K562 (cell line): ENCODE results near the gene CHCHD6. TPM values are rescaled to one million over a fixed set of nuclear protein-coding genes. Genes with fewer than 3 reads are reported as not detected.

Experiments
- ATAC-seq: fragments of 200-7000 bp; cut with Tn5 transposase; 3 replicates; pipeline ENCODE4 v1.9.1; 2020; ENCODE audit warnings: moderate library complexity
- BruUV-seq: library from RNA; stranded (reverse); fragments of 400-500 nt; replicated peaks from 2 replicates; lab custom pipeline; 2021; lab: Mats Ljungman, UMichigan
- CTCF ChIA-PET: fragments of 300-600 bp; formaldehyde crosslinking; extraction: SDS; loops from one replicate; lab custom pipeline; 2021; ENCODE audit warnings: low intra/inter-chr PET ratio; lab: Yijun Ruan, JAX
- POLR2A ChIA-PET: fragments of 300-600, 350-650 bp; sonication (Branson Sonifier 250); formaldehyde crosslinking; extraction: SDS; loops from one replicate; lab custom pipeline; 2021; ENCODE audit warnings: antibody characterized with exemption, inconsistent platforms; lab: Yijun Ruan, JAX
- DNase-seq, 4 experiments: peaks; one replicate each; pipeline versions ENCODE4 v3.0.0 to v3.0.0-alpha.2; 2011 to 2018; ENCODE audit warnings: low spot score in 3 of 4, mixed read lengths in 3 of 4; ENCODE audit errors: extremely low read depth in 1 of 4
- FAIRE-seq: peaks from 2 replicates; lab custom pipeline; 2011; peaks lifted over from hg19 to GRCh38; lab: Jason Lieb, UNC
- H2AFZ ChIP-seq: 2 replicates; pipeline ENCODE4 v1.6.0; 2011; ENCODE audit warnings: low read depth, low read length, control low read depth, inconsistent platforms
- H3K27ac ChIP-seq: fragments of 200-600 bp; 3 replicates; pipeline ENCODE4 v1.8.0; 2011; ENCODE audit warnings: low read depth, mild to moderate bottlenecking, control low read depth, inconsistent platforms, low read length, moderate library complexity, mixed read lengths; ENCODE audit errors: extremely low read depth
- H3K27me3 ChIP-seq, 2 experiments: fragments of 300-600 bp in 1 of 2; 2 replicates in 1 of 2; 3 replicates in 1 of 2; pipeline versions ENCODE4 v1.6.0 to v1.8.0; 2011; ENCODE audit warnings: inconsistent platforms in 2 of 2, low read length in 2 of 2, mild to moderate bottlenecking in 1 of 2, mixed read lengths in 1 of 2, moderate library complexity in 1 of 2; ENCODE audit not compliant: control insufficient read depth in 2 of 2, insufficient read depth in 2 of 2
- H3K36me3 ChIP-seq: fragments of 300-600 bp; 3 replicates; pipeline ENCODE4 v1.8.0; 2011; ENCODE audit warnings: mild to moderate bottlenecking, low read length, inconsistent platforms; ENCODE audit not compliant: control insufficient read depth, insufficient read depth
- H3K4me1 ChIP-seq, 2 experiments: fragments of 200-600 bp in 1 of 2; replicated peaks in 1 of 2; 2 replicates in 1 of 2; 3 replicates in 1 of 2; pipeline versions ENCODE4 v1.5.1 to v1.8.0; 2011; ENCODE audit warnings: inconsistent platforms in 2 of 2, low read length in 2 of 2, mild to moderate bottlenecking in 1 of 2, mixed read lengths in 1 of 2, moderate library complexity in 1 of 2; ENCODE audit not compliant: control insufficient read depth in 2 of 2, insufficient read depth in 2 of 2
- H3K4me2 ChIP-seq: 2 replicates; pipeline ENCODE4 v1.6.1; 2011; ENCODE audit warnings: low read length, control low read depth, inconsistent platforms, mixed read lengths; ENCODE audit not compliant: insufficient read depth
- H3K4me3 ChIP-seq: fragments of 200-600 bp; sonication (generic), shearing (Covaris generic); 2 replicates; pipeline ENCODE4 v1.5.1; 2016; ENCODE audit warnings: control low read depth, inconsistent platforms
- H3K79me2 ChIP-seq: fragments of 200-600 bp; 3 replicates; pipeline ENCODE4 v1.8.0; 2011; ENCODE audit warnings: low read length, inconsistent platforms; ENCODE audit not compliant: control insufficient read depth, insufficient read depth
- H3K9ac ChIP-seq, 2 experiments: 2 replicates each; pipeline versions ENCODE4 v1.6.0 to v1.6.1; 2011; ENCODE audit warnings: low read depth in 2 of 2, low read length in 2 of 2, control low read depth in 1 of 2, inconsistent platforms in 1 of 2, mild to moderate bottlenecking in 1 of 2, mixed read lengths in 1 of 2; ENCODE audit not compliant: insufficient read depth in 1 of 2
- H3K9me1 ChIP-seq: one replicate; pipeline ENCODE4 v1.6.0; 2011; ENCODE audit warnings: inconsistent platforms, mild to moderate bottlenecking, low read length, moderate library complexity; ENCODE audit not compliant: control insufficient read depth, insufficient read depth
- H3K9me3 ChIP-seq: replicated peaks from 2 replicates; pipeline ENCODE4 v1.5.1; 2011; ENCODE audit warnings: low read depth, low read length, inconsistent platforms; ENCODE audit not compliant: control insufficient read depth, insufficient read depth
- H4K20me1 ChIP-seq: replicated peaks from 2 replicates; pipeline ENCODE4 v1.6.1; 2011; ENCODE audit warnings: low read length, inconsistent platforms, mixed read lengths; ENCODE audit not compliant: control insufficient read depth, insufficient read depth
- HMG20A ChIP-seq: fragments of 450-650 bp; formaldehyde crosslinking; conservative IDR thresholded peaks from 2 replicates; pipeline ENCODE4 v1.4.0; 2020; ENCODE audit warnings: mild to moderate bottlenecking, mixed read lengths
- KDM1A ChIP-seq, 2 experiments: fragments of 450-650 bp; IDR thresholded peaks; 2 replicates each; pipeline ENCODE4 v1.6.1; 2016; ENCODE audit warnings: mild to moderate bottlenecking in 2 of 2
- PTRF ChIP-seq: fragments of 450-650 bp; IDR thresholded peaks from 2 replicates; pipeline ENCODE4 v1.6.1; 2016; ENCODE audit warnings: mild to moderate bottlenecking, missing genetic modification characterization, missing compliant biosample characterization
- SIN3A ChIP-seq, 2 experiments: fragments of 150-350 bp in 1 of 2; IDR thresholded peaks; 2 replicates each; pipeline ENCODE4 v1.6.1; 2011 to 2016; ENCODE audit warnings: borderline replicate concordance in 2 of 2, low read depth in 2 of 2, low read length in 2 of 2, mild to moderate bottlenecking in 2 of 2, moderate library complexity in 2 of 2; ENCODE audit not compliant: control insufficient read depth in 1 of 2
- THRAP3 ChIP-seq: fragments of 450-650 bp; IDR thresholded peaks from 2 replicates; pipeline ENCODE4 v1.6.1; 2016; ENCODE audit warnings: mild to moderate bottlenecking, inconsistent platforms, borderline replicate concordance
- ZNF121 ChIP-seq: sonication (generic); formaldehyde crosslinking; conservative IDR thresholded peaks from 2 replicates; pipeline ENCODE4 v1.8.0; 2022; ENCODE audit warnings: missing genetic modification reagents
- ZNF79 ChIP-seq: fragments of 250-450 bp; sonication (Bioruptor Pico); IDR thresholded peaks from 2 replicates; pipeline ENCODE4 v1.4.0; 2020; ENCODE audit warnings: low read depth, mild to moderate bottlenecking, moderate library complexity
- WGBS: fragments of 100-300 bp; shearing (Covaris generic); methylation state at CpG from one replicate; pipeline ENCODE4 v1.1.6; 2016; ENCODE audit warnings: low coverage, mixed read lengths; ENCODE audit not compliant: insufficient coverage; ENCODE audit errors: missing lambda C conversion rate; 5-methylcytosine and 5-hydroxymethylcytosine counted together
- in situ Hi-C: fragments of 300-500 bp; cut with MboI; formaldehyde crosslinking; loops from 4 replicates; pipeline ENCODE4 v1.15.0; 2018; ENCODE audit warnings: inconsistent platforms, mixed read lengths
- intact Hi-C: fragments of 100-400 bp; cut with micrococcal nuclease; formaldehyde crosslinking; loops from 2 replicates; pipeline ENCODE4 v1.14.2; 2022
- polyA plus RNA-seq, 8 experiments: library from polyadenylated mRNA; depleted of rRNA in 4 of 8; stranded (reverse) in 5 of 8; unstranded in 3 of 8; fragments of >200 nt; fragmentation: Nextera tagmentation in 2 of 8; fragmentation: Illumina TruSeq in 1 of 8; extraction: Ambion mirVana in 2 of 8; extraction: Trizol in 1 of 8; gene quantifications; 2 replicates each; pipeline versions ENCODE4 v1.2.1 to v1.2.3, GENCODE V29; 2011 to 2014; ENCODE audit warnings: inconsistent platforms in 1 of 8, missing spikeins in 1 of 8
- total RNA-seq, 7 experiments: library from RNA; depleted of rRNA in 6 of 7; stranded (reverse); fragments of >200 nt in 6 of 7; fragmentation: Illumina TruSeq in 2 of 7; extraction: Trizol in 2 of 7; gene quantifications; 2 replicates each; pipeline versions ENCODE4 v1.2.1 to v1.2.3, GENCODE V29; 2011 to 2021; ENCODE audit warnings: low replicate concordance in 1 of 7

Gene CHCHD6
- total and polyA plus RNA-seq, 9 of the 15 experiments (the other 6 are each of a cell fraction or from before 2014, with no cell fraction given) = 4.6 to 18.6 (median 10.9) TPM

DNA sequence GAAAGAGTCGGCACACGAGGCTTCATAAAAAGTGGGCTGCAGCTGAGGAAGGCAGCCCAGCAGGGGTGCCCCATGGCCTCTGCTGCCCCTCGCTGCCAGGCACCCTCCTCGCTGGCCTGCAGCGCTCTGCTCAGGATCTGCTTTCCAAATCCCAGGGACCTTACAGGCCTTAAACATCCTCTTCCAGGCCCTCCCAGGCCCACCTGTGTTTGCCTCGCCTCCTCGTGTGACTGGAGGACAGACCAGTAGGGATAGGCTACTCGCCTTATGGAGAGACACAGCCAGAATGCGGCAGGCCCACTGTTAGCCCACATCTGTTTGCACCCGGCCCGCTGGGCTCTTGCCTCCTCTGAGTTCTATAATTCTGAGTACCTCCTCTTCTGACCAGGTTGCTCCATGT, 154.4 kb downstream of the CHCHD6 start:
- WGBS = 68% methylated on average over 6 of the region's 11 CpGs
- DNase-seq (no peak), ATAC-seq (no peak), FAIRE-seq (no peak)
- Histone ChIP-seq H3K9ac (no peak overlapping the region), H3K36me3 (no peaks in the 10 kb centered on the region), H3K27ac (no peak overlapping the region), H3K9me1 (no peaks in the 10 kb centered on the region), H2AFZ (no peak overlapping the region), H3K27me3 (no peaks in the 10 kb centered on the region), H3K4me3 (no peak overlapping the region), H3K4me2 (no peak overlapping the region), H3K9me3 (no peaks in the 10 kb centered on the region), H3K79me2 (no peaks in the 10 kb centered on the region), H3K4me1 (peaks cover 0 to 3% of the 10 kb centered on the region in 2 experiments; a peak in 3 of 5 replicates), H4K20me1 (no peaks in the 10 kb centered on the region)
- intact Hi-C loops = no loop called here
- no peak for TF ChIP-seq ZNF79 (CRISPR knock-in tag)
- TF ChIP-seq THRAP3 = no peak
- TF ChIP-seq ZNF121 (CRISPR knock-in tag) = no peak
- TF ChIP-seq HMG20A (CRISPR knock-in tag) = no peak
- no peak for TF ChIP-seq PTRF
- TF ChIP-seq KDM1A (IDR thresholded peaks at IDR 0.05) = no peak
- TF ChIP-seq SIN3A (IDR thresholded peaks at IDR 0.05; ENCODE audit: borderline replicate concordance in 2 of 2, control insufficient read depth in 1 of 2, low read depth in 2 of 2, low read length in 2 of 2) = no peak
- BruUV-seq = no TSS peak
- POLR2A ChIA-PET = no interaction called here
- CTCF ChIA-PET = no interaction called here
- in situ Hi-C loops = no loop called here
